Type B pancreatic cell (in vitro differentiated cells): ENCODE data around the gene DCDC1. TPM values are rescaled to one million over a fixed set of nuclear protein-coding genes. Genes with fewer than 3 reads are reported as not detected.

Experiments
- DNase-seq: peaks from one replicate; pipeline ENCODE4 v3.0.0; 2021; ENCODE audit warnings: mixed read lengths; ENCODE audit not compliant: unreplicated experiment; ENCODE audit errors: extremely low spot score
- H3K27ac Mint-ChIP-seq: 2 replicates; pipeline ENCODE4 v1.8.0; 2021; ENCODE audit warnings: mild to moderate bottlenecking, mixed read lengths
- H3K27me3 Mint-ChIP-seq: 2 replicates; pipeline ENCODE4 v1.8.0; 2021; ENCODE audit warnings: mixed read lengths
- H3K36me3 Mint-ChIP-seq: 2 replicates; pipeline ENCODE4 v1.8.0; 2021; ENCODE audit warnings: mixed read lengths
- H3K4me1 Mint-ChIP-seq: one replicate; pipeline ENCODE4 v1.8.0; 2021; ENCODE audit warnings: mixed read lengths; ENCODE audit not compliant: unreplicated experiment
- H3K4me3 Mint-ChIP-seq: 2 replicates; pipeline ENCODE4 v1.8.0; 2021; ENCODE audit warnings: mild to moderate bottlenecking, mixed read lengths
- H3K9me3 Mint-ChIP-seq: 2 replicates; pipeline ENCODE4 v1.8.0; 2021; ENCODE audit warnings: mixed read lengths
- total RNA-seq: library from RNA; stranded (reverse); gene quantifications from 2 replicates; pipeline ENCODE4 v1.2.1, GENCODE V29; 2021; ENCODE audit warnings: low replicate concordance
- TF ChIP-seq, protein P1 (sequence below): fragments of 200-600 bp; sonication (generic); conservative IDR thresholded peaks from 2 replicates; pipeline ENCODE4 v1.5.0; 2021; ENCODE audit warnings: antibody characterized with exemption, mild to moderate bottlenecking

The DCDC1 gene
- total RNA-seq, 1 donor from 2014 or later, result 4.8 TPM

- Mint-ChIP-seq H3K36me3 (no peaks in the 10 kb centered on the region), H3K4me3 (no peak overlapping the region), H3K27me3 (peaks cover 3% of the 10 kb centered on the region), H3K27ac (no peak overlapping the region), H3K4me1 (peaks cover 13% of the 10 kb centered on the region), H3K9me3 (no peaks in the 10 kb centered on the region)
- no peak for DNase-seq
- TF ChIP-seq, protein P1, sequence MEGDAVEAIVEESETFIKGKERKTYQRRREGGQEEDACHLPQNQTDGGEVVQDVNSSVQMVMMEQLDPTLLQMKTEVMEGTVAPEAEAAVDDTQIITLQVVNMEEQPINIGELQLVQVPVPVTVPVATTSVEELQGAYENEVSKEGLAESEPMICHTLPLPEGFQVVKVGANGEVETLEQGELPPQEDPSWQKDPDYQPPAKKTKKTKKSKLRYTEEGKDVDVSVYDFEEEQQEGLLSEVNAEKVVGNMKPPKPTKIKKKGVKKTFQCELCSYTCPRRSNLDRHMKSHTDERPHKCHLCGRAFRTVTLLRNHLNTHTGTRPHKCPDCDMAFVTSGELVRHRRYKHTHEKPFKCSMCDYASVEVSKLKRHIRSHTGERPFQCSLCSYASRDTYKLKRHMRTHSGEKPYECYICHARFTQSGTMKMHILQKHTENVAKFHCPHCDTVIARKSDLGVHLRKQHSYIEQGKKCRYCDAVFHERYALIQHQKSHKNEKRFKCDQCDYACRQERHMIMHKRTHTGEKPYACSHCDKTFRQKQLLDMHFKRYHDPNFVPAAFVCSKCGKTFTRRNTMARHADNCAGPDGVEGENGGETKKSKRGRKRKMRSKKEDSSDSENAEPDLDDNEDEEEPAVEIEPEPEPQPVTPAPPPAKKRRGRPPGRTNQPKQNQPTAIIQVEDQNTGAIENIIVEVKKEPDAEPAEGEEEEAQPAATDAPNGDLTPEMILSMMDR, result no peak
Measured at GRCh38 chr11:31110830-31111229, 258.7 kb downstream of the DCDC1 start.

GRCh38 chr11:31109446-31109845 is 260.1 kb downstream of the DCDC1 start:
- TF ChIP-seq, protein P1, result no peak
- Mint-ChIP-seq H3K27ac (no peak overlapping the region), H3K4me1 (peaks cover 13% of the 10 kb centered on the region), H3K27me3 (peaks cover 3% of the 10 kb centered on the region), H3K4me3 (no peak overlapping the region), H3K9me3 (no peaks in the 10 kb centered on the region), H3K36me3 (no peaks in the 10 kb centered on the region)
- no peak for DNase-seq

DNA sequence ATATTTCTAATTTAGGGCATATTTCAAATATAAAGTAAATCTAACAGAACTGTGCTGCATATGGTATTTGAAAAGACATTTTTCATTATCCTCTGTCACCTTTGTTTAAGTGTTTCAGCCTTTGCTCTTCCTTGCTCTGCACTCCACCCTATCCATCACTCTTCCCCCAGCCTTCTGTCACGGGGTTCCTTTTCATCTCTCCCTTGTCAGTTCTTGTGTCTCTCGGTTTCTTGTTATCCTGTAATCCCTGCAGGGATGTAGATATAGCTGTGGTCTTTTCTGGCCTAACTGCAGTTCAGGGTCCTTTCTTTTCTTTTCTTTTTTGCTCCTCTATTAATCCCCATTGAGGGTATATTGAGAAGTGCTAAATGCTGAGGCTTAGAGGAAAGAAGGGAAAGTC is 261.9 kb downstream of the DCDC1 start:
- Mint-ChIP-seq H3K36me3 (no peaks in the 10 kb centered on the region), H3K4me3 (no peak overlapping the region), H3K27me3 (peaks cover 3% of the 10 kb centered on the region), H3K27ac (no peak overlapping the region), H3K9me3 (no peaks in the 10 kb centered on the region), H3K4me1 (peaks cover 13% of the 10 kb centered on the region)
- no peak for DNase-seq
- TF ChIP-seq, protein P1, result no peak

GRCh38 chr11:31106968-31107576 is 262.5 kb downstream of the DCDC1 start:
- no peaks in the 10 kb centered on the region for H3K36me3 Mint-ChIP-seq
- no peaks in the 10 kb centered on the region for H3K9me3 Mint-ChIP-seq
- H3K4me1 Mint-ChIP-seq, result peaks cover 13% of the 10 kb centered on the region
- DNase-seq, result no peak
- H3K4me3 Mint-ChIP-seq, result no peak overlapping the region
- H3K27me3 Mint-ChIP-seq, result peaks cover 3% of the 10 kb centered on the region
- no peak overlapping the region for H3K27ac Mint-ChIP-seq
- TF ChIP-seq, protein P1, result peak; percentile 91

DNA sequence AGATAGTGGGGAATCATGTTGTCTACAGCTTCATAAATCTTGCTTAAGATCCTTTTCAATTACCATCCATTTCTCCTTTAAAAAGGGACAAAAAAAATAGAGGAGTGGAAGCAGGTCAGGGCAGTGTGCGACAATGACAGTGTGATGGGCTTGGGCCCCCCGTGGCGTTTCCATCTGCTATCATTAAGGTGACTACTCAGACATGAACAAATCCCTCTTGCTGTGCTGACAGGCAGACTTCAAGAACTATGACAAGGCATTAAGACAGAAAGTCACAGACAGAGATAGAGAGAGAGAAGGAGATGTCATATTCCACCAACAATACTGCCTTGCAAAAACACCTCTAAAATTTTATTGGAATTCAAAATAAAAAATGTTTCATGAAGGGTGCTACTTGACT is 263.2 kb downstream of the DCDC1 start:
- H3K27me3 Mint-ChIP-seq, result peaks cover 3% of the 10 kb centered on the region
- DNase-seq, result no peak
- H3K27ac Mint-ChIP-seq, result no peak overlapping the region
- H3K4me1 Mint-ChIP-seq, result peaks cover 13% of the 10 kb centered on the region
- H3K4me3 Mint-ChIP-seq, result no peak overlapping the region
- no peaks in the 10 kb centered on the region for H3K36me3 Mint-ChIP-seq
- TF ChIP-seq, protein P1, result no peak
- no peaks in the 10 kb centered on the region for H3K9me3 Mint-ChIP-seq

GRCh38 chr11:31102875-31103274 is 266.7 kb downstream of the DCDC1 start:
- Mint-ChIP-seq H3K9me3 (no peaks in the 10 kb centered on the region), H3K4me3 (no peak overlapping the region), H3K27me3 (peaks cover 3% of the 10 kb centered on the region), H3K27ac (no peak overlapping the region), H3K36me3 (no peaks in the 10 kb centered on the region), H3K4me1 (peaks cover 12% of the 10 kb centered on the region)
- DNase-seq, result no peak
- TF ChIP-seq, protein P1, result no peak
